ENCODE data around the gene ELMOD2.

- TF ChIP-seq, protein P1, sequence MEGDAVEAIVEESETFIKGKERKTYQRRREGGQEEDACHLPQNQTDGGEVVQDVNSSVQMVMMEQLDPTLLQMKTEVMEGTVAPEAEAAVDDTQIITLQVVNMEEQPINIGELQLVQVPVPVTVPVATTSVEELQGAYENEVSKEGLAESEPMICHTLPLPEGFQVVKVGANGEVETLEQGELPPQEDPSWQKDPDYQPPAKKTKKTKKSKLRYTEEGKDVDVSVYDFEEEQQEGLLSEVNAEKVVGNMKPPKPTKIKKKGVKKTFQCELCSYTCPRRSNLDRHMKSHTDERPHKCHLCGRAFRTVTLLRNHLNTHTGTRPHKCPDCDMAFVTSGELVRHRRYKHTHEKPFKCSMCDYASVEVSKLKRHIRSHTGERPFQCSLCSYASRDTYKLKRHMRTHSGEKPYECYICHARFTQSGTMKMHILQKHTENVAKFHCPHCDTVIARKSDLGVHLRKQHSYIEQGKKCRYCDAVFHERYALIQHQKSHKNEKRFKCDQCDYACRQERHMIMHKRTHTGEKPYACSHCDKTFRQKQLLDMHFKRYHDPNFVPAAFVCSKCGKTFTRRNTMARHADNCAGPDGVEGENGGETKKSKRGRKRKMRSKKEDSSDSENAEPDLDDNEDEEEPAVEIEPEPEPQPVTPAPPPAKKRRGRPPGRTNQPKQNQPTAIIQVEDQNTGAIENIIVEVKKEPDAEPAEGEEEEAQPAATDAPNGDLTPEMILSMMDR (IDR thresholded peaks at IDR 0.05 in 4 of 5, conservative IDR thresholded peaks at IDR 0.05 in 1 of 5): no peak
- no peak for TF ChIP-seq POLR2A (IDR thresholded peaks at IDR 0.05)
Observed at GRCh38 chr4:140581078-140581477, 57.1 kb downstream of the ELMOD2 start.

Measured in gastrocnemius medialis (tissue), 4 donors.